Kidney epithelial cell (primary cell): ENCODE measurements around the gene MTARC2. TPM values are rescaled to one million over a fixed set of nuclear protein-coding genes. Genes with fewer than 3 reads are reported as not detected.
A peak's percentile ranks its signal among the peaks of the same experiment; 100 is the strongest.

Source experiments
- DNase-seq: peaks from one replicate; pipeline ENCODE4 v3.0.0-alpha.2; 2010; ENCODE audit warnings: low read depth
- H3K27me3 ChIP-seq: 2 replicates; pipeline ENCODE4 v1.6.0; 2011; ENCODE audit warnings: low read length; ENCODE audit not compliant: control insufficient read depth, insufficient read depth
- H3K36me3 ChIP-seq: 2 replicates; pipeline ENCODE4 v1.5.1; 2011; ENCODE audit warnings: low read length; ENCODE audit not compliant: control insufficient read depth, insufficient read depth
- H3K4me3 ChIP-seq: 2 replicates; pipeline ENCODE4 v1.5.1; 2011; ENCODE audit warnings: low read depth, mild to moderate bottlenecking, control low read depth, low read length
- total RNA-seq: library from RNA; depleted of rRNA; stranded (reverse); fragments of >200 nt; gene quantifications from 2 replicates; pipeline ENCODE4 v1.2.3, GENCODE V29; 2015
- TF ChIP-seq, protein P1 (sequence below): IDR thresholded peaks from 2 replicates; pipeline ENCODE4 v1.5.1; 2011; ENCODE audit warnings: mild to moderate bottlenecking, moderate library complexity, low read length, control low read depth, inconsistent platforms; ENCODE audit not compliant: insufficient read depth, poor library complexity, severe bottlenecking

Gene MTARC2
- total RNA-seq, 1 donor from 2014 or later = 8.9 TPM

DNA sequence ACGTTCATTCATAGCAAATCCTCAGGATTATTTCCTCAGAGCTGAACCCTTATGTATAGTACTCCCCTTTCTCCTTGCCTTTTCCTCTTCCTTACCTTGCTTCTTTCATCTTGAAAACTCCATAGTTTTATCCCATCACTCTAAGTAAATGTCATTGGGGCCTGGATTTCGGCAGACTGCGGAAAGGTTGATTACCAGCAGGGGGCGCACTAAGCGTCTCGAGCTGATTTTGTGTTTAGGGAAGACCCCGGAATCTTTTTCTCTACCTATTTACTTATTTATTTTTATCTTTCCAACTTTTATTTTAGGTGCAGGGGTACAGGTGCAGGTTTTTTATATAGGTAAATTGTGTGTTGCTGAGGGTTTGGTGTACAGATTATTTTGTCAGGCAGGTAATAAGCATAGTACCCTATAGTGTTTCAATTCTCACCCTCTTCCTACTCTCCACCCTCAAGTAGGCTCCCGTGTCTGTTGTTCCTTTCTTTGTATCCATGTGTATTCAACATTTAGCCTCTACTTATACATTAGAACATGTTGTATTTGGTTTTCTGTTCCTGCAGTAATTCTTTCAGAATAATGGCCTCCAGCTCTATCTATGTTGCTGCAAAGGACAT lies 27.2 kb downstream of the MTARC2 start:
- TF ChIP-seq, protein P1, sequence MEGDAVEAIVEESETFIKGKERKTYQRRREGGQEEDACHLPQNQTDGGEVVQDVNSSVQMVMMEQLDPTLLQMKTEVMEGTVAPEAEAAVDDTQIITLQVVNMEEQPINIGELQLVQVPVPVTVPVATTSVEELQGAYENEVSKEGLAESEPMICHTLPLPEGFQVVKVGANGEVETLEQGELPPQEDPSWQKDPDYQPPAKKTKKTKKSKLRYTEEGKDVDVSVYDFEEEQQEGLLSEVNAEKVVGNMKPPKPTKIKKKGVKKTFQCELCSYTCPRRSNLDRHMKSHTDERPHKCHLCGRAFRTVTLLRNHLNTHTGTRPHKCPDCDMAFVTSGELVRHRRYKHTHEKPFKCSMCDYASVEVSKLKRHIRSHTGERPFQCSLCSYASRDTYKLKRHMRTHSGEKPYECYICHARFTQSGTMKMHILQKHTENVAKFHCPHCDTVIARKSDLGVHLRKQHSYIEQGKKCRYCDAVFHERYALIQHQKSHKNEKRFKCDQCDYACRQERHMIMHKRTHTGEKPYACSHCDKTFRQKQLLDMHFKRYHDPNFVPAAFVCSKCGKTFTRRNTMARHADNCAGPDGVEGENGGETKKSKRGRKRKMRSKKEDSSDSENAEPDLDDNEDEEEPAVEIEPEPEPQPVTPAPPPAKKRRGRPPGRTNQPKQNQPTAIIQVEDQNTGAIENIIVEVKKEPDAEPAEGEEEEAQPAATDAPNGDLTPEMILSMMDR = peak; percentile 85
- Histone ChIP-seq H3K27me3 (no peaks in the 10 kb centered on the region), H3K4me3 (no peak overlapping the region), H3K36me3 (no peaks in the 10 kb centered on the region)
- no peak for DNase-seq

DNA sequence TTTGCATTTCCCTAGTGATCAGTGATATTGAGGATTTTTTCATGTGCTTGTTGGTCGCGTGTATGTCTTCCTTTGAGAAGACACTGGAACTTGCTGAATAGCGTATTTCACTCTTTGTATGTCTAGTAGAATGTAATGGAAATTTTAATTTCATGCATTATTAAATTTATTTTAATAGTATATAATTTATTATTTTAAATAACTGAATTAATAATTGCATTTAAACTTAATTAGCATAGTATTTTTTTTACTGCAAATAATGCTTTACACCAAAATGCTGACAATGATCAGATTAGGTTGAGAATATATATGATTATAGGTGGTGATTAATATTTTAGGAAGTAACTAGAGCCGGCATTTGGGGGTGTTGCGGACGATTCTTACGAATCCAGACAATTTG lies 28.1 kb downstream of the MTARC2 start:
- no peak for DNase-seq
- Histone ChIP-seq H3K36me3 (no peaks in the 10 kb centered on the region), H3K4me3 (no peak overlapping the region), H3K27me3 (no peaks in the 10 kb centered on the region)
- TF ChIP-seq, protein P1 = no peak

DNA sequence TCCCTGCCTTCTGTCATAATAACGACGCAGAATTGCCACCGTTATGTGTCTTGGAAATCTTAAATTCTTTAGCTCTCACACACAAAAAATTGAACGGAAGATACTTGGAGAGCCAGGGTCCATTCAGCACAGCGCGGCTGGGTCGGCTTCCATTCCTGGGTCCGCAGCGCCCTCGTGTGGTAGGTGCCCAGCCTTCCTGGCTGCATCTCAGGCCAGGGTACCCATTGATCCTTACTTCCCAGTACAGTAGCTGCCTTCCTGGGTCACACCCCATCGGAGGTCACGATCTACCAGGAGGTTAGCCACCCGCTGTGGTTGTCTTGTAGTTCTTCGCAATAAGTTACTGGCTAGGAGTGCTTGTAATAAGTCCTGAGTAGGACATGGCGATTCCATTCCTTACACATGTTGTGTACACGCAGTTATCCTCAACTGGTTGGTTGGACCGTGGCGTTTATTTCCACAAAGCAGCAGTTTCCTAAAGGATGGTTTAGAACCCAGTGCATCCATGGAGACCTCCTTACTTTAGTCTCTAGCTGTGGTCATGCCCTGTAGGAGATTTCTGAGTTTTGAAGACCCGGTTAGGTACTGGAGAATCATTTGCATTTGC lies 28.7 kb downstream of the MTARC2 start:
- Histone ChIP-seq H3K4me3 (no peak overlapping the region), H3K27me3 (no peaks in the 10 kb centered on the region), H3K36me3 (no peaks in the 10 kb centered on the region)
- TF ChIP-seq, protein P1 = peak; percentile 95
- peak; percentile 12 for DNase-seq

DNA sequence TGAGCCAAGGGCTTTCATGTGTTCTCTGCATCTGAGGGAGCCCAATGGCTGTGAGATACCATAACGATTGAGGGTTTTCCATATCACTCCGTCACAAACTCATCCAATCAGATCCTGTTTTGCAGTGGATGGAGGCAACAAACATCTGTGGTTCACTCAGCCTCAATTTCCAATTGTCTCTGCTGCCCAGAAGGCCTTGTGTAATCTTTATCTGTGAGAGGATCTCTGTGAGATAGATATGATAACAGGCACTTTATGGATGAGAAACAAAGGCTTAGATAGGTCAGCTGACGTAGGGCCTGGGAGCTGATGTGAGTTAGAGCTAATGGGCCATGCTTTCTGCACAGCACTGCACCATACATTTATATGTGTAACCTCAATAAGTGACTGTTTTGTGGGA lies 35.3 kb downstream of the MTARC2 start:
- DNase-seq = no peak
- Histone ChIP-seq H3K4me3 (no peak overlapping the region), H3K36me3 (no peaks in the 10 kb centered on the region), H3K27me3 (no peaks in the 10 kb centered on the region)
- TF ChIP-seq, protein P1 = no peak

DNA sequence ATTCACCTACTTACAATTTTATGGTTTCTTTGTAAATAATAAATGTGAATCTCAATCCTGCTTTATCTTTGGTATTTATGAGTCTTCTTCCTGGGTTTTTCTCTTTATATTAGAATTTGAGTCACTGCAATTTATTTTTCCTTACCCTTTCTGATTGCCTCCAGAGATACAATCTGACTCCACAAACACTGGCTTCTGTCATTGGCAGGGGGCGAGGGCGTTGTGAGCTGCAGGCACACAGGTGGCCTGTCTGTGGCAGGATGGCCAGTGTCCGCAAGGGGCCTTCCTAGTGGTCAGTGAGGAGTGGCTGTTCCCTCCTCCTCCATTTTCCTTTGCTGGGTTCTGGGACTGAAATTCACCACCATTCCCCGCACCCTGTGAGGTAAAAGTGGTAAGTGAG lies 36.6 kb downstream of the MTARC2 start:
- TF ChIP-seq, protein P1 = no peak
- DNase-seq = no peak
- no peaks in the 10 kb centered on the region for H3K27me3 ChIP-seq

More for the DNA sequence above, 36.6 kb downstream of the MTARC2 start:
- Histone ChIP-seq H3K36me3 (no peaks in the 10 kb centered on the region), H3K4me3 (no peak overlapping the region)
